Right renal cortex interstitium (tissue), 3 donors: ENCODE results near the gene ACOXL. TPM values are rescaled to one million over a fixed set of nuclear protein-coding genes. Genes with fewer than 3 reads are reported as not detected.

ENCODE experiments used
- DNase-seq, 3 donors: peaks; one replicate each; pipeline ENCODE4 v3.0.0-alpha.2; 2013; ENCODE audit warnings: low read depth in 3 of 3, low spot score in 2 of 3
- polyA plus RNA-seq, 3 donors: library from polyadenylated mRNA; unstranded; fragments of 120-200 nt; gene quantifications; one replicate each; pipeline ENCODE4 v1.2.1, GENCODE V29; 2013; ENCODE audit not compliant: insufficient read length in 3 of 3

ACOXL gene
- polyA plus RNA-seq, 3 donors: 0.35 to 0.83 (median 0.62) TPM

DNA sequence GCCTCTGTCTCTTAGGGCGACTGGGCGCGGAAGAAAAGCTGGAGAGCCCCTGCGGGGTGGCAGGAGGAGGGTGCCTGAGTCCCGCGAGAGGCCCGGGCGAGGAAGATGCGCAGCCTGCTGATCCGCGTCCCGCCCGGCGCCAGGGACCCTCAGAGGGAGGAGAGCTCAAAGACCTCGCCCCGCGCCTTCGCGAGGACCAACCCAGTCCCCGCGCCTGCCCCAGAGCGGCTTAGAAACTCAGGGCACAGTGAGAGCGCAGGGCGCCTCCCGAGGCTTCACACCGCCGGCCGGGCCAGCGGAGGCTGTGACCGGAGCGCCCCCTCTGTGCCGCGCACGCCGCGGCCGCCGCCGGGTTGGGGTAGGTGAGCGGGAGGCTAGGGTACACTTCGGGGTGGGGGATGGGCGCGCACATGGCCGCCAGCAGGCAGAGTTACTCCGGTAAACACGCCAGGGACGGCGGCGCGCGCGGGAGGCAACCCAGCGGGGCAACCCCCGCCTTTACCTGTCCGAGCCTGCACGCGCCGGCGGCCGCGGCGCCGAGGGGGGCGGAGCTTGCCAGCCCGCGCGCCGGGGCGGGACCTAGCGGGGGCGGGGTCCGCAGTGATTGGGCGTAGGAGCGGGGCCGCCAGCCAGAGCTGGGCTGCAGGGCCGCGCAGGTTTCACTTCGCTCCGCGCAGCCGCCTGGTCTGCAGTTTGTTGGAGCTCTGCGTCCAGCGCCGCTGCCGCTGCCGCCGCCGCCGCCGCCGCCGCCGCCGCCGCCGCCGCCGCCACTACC, 388.1 kb downstream of the ACOXL start, which contains the start of gene BCL2L11:
BCL2L11 (plus strand) TSS at position 662 of the 775 bp plus-strand sequence. CDS start 2,832 bp downstream, outside the sequence.
- DNase-seq: peak in 2 of 3 donors; percentile 55 to 78

DNA sequence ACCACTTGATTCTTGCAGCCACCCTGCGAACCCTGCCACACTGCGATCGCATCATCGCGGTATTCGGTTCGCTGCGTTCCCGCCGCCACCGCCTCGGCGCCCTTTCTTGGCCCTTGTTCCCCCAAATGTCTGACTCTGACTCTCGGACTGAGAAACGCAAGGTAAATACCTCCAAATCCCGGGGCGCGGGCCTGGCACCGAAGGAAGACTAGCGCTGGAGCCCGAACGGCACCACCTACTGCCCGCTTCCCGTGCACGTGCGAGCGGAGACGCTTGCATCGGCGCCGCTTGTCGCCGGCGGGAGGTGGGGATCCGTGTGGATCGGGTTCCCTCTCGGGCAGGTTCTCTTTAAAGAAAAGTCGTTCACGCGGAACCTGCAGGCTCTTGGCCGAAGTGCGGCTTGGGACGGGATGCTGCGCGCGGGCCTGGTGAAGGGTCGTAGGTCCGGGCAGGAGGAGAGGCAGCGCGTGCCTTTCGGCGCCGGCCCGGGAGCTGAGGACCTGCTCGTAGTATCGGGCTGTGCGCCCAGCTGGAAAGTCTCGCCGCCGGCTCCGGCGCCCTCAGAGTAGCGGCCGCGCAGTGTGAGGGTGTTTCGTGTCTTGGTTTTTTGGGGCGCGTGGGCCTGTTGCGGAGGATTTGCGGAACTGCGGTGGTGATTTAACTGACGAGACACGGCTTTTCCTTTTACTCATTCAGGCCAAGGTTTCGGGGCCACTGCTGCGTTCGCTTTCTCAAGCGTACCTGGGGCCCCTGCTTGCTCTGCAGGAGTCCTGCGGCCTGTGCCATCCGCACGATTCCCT, 388.9 kb downstream of the ACOXL start:
- DNase-seq: peak in 2 of 3 donors; percentile 32 to 54

DNA sequence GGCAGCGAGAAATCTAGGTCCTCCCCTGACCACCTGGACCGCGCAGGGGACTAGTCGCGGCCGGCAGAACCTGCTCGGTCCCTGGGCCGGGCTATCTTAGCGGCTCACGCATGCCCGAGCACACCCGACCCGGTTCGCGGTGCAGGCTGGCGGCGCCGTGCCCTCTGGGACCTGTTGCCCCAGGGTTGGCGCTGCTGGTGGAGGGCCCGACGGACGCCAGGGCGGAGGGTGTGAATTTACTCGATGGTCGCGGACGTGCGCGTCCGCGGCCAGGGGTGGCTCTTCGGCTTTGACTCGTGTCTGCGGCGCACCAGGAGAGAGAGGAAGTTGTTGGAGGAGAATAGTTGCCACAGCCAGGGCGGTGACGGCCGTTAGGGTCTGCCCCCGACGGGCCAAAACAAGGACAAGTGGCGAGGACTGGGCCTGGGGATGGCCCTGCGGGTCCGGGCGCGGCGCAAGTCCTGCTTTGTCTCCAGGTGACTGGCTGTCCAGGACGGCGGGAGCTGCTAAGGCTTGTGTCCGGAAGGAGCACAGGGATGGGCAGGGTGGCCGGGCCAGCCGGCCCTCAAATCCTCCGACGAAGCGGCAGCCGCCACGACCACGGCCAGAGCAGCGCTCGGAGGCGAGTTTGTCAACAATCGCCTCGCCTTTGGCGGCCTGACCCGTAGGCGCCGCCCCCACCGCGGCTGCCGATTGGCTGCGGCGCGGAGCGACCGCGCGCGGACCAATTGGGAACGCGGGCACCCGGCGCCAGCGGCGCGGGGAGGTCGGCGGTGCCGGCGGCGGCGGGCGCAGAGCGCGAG, 389.7 kb downstream of the ACOXL start:
- DNase-seq: peak in 2 of 3 donors; percentile 72 to 79

DNA sequence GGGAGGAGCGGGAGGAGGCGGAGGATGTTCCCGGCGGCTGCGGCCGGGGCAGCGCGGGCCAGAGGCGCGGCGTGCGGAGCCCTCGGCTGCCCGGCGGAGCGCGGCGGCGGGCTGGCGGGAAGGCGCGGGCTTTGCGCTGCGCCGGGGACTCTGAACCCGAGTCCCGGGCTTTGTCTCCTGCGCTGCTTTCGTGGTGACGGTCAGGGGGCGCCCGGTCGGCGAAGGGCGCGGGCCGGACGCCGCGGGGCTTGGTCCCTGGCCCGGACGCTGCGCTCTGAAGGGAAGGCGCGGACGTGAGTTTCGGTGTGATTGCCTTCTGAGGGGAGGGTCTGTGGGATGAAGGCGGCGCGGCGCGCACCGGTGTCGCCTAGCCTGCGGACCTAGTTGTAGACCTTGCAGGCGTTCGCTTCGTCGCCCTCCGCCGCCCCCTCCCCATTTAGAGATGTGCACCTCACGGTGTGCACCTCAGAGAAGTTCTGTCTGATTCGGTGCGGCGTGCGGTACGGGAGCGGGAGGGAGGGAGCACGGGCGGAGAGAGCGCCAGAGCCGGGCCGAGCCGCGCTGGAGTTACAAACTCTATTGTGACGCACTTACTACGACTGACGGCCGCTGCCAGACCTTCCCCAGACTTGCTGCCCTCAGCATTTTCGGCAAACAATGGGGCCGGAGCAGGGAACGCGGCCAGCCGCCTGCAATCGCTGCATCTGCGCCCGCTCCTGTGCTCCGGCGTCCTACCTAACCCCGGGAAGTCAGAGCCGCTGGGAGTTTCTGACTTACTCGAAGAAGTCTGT, 390.5 kb downstream of the ACOXL start:
- peak in 2 of 3 donors; percentile 47 to 49 for DNase-seq

DNA sequence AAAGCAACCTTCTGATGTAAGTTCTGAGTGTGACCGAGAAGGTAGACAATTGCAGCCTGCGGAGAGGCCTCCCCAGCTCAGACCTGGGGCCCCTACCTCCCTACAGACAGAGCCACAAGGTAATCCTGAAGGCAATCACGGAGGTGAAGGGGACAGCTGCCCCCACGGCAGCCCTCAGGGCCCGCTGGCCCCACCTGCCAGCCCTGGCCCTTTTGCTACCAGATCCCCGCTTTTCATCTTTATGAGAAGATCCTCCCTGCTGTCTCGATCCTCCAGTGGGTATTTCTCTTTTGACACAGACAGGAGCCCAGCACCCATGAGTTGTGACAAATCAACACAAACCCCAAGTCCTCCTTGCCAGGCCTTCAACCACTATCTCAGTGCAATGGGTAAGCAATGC, 391.4 kb downstream of the ACOXL start:
- no peak for DNase-seq

DNA sequence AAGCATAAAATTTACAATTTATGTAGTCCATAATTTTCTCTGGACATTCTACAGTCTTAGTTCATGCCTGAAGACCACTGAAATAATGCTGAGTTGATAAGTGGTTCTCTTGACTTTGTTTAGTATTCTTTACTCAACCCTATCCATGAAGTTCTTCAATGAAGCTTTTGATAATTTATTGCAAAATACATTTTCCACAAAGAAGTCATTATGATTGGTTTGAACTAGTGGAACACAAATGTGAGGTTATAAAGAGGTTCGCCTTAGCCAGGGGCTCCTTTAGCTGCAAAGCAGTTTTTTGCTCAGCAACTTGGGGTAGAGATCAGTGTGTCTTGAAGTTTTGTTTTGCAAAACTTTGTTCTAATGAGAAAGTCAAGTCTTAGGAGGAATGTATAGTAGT, 394.2 kb downstream of the ACOXL start:
- DNase-seq: no peak

DNA sequence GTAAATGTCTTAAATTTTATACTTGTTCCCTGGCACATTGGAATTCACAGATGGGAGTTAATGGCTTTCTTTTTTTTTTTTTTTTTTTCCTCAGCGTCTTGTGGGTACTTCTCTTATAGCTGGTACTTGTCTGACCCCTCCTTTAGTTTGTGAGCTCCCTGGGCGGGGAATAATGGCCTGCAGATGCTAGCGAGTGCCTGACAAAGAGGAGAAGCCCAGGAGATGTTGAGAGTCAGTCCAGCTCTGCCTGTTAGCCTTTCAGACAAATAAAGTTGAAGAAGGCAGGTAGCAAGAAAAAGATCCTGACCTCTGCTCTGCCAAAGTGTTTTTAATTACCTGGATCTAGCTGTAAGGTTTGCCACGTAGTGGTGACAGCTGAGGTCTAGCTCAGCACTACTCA, 395.0 kb downstream of the ACOXL start:
- no peak for DNase-seq

DNA sequence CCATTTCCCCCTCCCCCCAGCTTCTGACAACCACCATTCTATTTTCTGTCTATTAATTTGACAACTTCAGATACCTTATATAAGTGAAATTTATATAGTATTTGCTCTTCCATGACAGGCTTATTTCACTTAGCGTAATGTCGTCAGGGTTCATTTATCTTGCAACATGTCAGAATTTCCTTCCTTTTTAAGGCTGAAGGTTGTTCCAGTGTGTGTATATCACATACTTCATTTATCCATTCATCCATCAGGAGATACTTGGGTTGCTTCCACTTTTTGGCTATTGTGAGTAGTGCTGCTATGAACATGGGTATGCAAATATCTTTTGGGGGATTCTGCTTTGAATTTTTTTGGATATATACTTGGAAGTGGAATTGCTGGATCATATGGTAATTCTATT, 395.7 kb downstream of the ACOXL start:
- no peak for DNase-seq

DNA sequence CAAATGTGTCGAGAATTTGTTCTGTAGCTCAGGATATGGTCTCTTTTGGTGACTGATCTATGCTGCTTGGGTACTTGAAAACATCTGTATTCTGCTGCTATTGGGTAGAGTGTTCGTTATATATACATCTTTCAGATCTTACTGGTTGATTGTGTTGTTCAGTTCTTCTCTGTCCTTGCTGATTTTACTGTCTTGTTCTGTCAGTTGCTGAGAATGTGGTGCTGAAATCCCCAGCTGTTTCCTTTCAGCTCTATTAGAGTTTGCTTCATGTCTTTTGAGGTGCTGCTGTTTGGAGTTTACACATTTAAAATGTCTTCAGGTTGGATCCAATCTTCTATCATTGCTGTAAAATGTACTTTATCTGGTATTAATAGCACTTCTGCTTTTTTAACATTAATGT, 401.2 kb downstream of the ACOXL start:
- no peak for DNase-seq

DNA sequence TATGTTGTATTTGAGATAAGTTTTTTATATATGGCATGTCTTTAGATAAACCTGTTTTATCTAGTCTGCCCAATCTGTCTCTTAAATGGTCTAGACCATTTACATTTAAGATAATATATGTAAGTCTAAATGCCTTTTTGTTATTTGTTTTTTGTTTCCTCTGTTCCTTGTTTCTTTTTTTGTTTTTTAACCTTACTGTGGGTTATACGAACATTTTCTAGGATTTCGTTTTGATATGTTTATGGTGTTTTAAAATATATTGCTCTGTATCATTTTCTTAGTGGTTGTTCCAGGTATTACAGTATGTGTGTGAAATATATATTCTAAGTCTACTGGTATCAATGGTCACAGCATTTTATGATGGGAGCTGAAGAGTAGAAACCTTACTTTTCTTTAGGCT, 401.7 kb downstream of the ACOXL start:
- no peak for DNase-seq

DNA sequence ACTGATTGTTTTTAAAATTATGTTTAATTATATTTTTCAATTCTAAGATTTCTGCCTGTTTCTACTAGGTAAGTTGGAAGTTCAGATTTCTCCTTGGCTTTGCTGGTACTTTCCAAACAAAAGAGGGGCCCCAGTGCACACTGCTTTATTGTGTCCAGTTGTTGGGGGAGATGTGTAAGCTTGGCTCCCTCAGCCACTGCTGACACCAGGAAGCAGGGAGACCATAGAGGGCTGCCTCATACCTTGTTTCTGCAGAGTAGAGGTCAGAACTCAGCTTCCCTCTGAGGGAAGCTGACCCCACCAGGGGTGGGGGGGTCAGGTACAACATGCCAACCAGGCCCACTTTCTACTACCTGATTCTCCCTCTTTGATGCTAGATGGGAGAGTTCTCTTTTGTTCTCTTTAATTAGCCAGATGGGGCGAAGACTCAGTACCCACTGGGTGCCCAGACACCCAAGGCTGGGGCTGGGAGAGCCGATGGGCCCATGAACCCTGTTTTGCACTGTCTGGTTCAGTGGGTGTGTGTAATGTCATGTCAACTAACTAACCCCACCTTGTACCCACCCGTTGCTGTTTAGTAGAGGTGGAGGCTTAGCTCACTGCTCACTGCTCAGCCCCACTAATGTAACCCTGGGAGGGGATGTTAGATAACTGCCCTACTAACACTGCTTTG, 403.0 kb downstream of the ACOXL start:
- DNase-seq: no peak

DNA sequence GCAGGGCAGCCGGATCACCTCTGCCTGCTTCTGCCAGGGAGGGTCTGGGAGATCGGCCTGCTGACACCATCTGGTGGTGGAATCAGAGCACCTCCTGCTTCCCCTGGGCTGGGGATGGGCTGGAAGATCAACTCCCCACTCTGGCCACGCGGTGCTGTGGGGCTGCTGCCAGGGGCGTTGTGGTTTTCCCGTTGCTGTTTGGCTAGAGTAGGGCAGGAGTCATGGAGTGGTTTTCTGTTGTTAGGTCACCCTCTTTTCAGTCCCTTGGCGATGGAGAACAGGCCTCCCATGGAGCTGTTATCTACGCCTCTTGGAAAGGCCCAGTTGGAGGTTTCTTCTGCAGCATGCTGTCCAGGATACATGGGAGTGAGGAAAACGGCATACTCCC, 403.5 kb downstream of the ACOXL start:
- no peak for DNase-seq

DNA sequence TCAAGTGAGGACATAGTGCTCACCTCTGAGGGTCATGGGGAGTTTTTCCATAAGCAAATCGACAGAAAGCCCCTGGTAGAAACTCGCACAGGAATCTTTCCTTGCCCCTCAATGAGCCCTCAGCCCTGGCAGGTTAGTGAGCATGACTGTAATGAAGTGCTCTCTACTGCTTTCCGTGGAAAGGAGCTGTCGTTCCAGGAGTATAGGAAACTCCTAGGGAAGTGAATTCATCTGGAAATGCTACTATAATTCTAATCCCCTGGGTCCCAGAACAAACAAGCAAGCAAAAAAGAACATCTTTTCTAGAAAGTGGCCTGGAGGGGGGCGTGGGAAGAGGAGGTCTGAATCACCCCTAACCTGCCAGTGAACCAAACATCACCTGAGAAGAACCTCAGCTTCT, 406.5 kb downstream of the ACOXL start:
- DNase-seq: no peak

DNA sequence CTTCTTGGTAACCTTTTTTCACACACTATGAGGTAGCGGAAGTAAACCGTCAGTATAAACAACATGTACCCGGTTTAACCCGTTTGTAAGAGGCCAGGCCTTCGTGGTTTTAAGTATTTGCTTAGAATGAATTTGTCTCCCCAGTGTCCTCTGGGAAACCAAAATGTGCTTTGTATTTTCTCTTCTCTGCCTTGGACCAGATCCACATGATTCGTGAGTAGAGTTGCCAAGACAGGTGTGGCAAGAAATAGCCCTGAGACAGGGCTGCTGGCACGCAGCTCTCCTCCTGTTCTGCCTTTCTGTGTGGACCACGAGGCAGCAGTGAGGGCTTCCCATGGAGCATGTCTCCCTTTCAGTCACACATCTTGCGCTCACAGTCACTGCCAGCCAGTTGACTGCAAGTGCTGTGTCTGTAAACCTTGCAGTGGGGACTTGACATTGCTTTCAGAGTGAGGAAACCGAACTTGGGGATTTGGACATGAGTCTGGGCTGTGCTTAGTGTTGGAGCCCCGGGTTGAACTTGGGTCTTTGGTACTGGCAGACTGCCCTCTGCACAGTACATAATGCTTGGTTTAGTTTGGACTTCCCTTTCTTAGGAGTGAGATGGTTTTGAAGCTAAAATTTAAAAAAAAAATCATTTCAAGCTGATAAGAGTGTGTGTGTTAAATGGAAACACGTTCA, 407.4 kb downstream of the ACOXL start:
- no peak for DNase-seq

DNA sequence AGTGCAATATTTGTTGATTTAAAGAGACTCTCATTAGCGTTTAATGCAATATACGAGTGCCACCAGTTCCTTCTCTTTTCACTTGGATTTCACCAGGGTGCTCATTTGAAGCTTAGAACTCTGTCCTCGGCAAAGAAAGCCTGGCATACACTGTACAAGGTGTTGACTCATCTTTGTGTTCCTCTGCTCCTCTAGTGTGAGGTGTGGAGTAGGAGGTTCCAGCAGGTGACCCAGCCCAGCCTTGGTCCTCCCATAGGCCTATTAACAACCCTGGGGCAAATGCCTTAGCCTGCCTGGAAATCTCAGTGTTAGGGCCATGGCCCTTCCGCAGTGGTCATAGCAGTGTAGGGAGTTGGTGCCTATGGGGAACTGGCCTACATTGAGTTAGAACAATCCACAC, 408.4 kb downstream of the ACOXL start:
- no peak for DNase-seq

DNA sequence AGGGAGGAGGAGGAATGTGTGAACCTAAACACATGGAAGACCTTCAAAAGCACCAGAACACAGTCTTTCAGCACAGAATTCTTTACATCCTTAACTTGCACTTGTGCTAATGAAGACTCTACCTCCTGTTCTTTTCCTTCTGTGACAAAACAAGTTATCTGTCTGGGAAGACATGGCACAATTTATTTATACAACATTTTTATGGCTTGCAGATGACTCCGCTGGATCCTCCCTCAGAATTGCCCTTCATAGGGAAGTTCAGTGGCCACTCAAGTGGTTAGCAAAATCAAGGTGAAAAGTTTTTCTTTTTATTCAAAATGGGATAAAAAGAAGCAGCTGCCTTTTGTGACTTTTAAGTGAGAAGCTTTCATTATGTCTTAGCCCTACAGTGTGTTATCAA, 409.7 kb downstream of the ACOXL start:
- DNase-seq: no peak

DNA sequence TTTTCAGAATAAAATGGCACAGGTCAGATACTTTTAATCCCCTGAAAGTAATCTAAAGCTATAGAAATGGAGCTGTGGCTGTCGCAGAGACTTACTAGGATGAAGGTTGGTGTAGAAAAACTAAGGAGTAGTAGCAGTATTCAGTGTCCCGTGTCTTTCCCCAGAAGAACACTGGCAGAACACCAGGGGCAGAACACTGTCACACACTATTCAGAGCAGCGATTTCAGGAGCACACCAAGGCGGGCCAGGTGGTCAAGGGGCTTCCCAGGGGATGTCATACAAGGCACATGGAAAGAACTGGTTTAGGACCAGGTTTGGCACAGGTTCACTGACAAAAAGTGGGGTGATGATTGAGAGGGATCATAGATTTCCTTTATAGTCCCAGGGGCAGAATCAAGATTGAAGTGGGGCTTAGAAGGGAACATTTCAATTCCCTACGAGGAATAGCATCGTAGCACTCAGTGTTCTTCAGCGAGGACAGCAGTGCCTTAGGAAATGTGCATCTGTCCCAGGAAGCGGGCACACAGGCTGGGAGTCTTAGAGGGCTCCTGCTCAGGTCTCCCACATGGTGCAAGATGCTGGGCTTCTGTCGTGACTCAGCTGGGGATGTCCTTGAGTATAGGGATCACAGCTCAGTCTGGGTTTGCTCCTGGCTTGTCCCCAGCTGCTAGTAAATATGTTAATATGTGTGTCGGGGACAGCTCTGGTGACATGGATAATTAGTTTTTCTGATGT, 410.9 kb downstream of the ACOXL start:
- no peak for DNase-seq

DNA sequence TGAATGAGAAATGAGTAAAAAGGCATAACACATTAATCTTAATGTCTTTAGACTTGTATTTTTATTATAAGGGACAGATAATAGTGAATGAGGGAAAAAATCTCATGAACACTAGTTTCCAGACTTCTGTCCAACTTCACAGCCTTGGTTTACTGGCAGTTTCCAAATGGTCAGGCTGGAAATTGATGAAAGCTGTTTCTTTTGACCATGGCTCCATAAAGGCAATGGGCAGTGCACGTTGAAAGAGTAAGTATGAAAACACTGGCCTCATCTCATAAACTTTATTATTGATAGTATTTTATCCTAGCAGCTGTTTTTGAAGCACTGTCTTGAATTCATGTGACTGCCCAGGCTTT, 411.4 kb downstream of the ACOXL start:
- DNase-seq: no peak
